ENCODE data around the gene EGLN1. TPM values are rescaled to one million over a fixed set of nuclear protein-coding genes. Genes with fewer than 3 reads are reported as not detected.

Gene EGLN1
- total RNA-seq, 1 donor from 2014 or later, result 26.3 TPM

DNA sequence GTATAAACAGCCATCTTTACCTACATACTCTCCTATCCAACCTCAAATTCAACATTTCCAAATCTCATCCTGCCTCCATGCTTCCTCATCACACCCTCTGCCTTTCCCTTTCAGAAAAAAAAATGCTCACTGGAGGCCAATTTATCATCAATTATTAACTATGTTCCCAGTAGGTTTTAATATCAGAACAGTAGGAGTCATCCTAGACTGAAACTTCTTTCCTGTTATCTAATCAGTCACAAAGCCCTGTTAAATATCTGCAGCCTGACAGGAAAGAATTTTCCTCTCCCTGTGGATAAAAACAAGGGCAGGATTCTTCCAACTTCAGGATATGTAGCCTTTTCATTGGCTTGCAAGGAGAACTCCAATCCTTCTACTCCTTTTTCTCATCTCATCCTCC is 28.4 kb downstream of the EGLN1 start:
- no peaks in the 10 kb centered on the region for H3K36me3 ChIP-seq
- H3K9me3 ChIP-seq, result no peaks in the 10 kb centered on the region
- no peak overlapping the region for H3K27ac ChIP-seq
- H3K27me3 ChIP-seq, result no peaks in the 10 kb centered on the region
- intact Hi-C loops (cut with DNase I), result no loop called here
- DNase-seq (ENCODE audit: extremely low spot score in 2 of 2), result no peak
- H3K4me3 ChIP-seq, result no peak overlapping the region
- no peak for TF ChIP-seq POLR2AphosphoS5 (IDR thresholded peaks at IDR 0.05; ENCODE audit: insufficient read depth in 1 of 2, low read depth in 1 of 2)
- no peak for TF ChIP-seq CTCF (IDR thresholded peaks at IDR 0.05)
- TF ChIP-seq POLR2A (IDR thresholded peaks at IDR 0.05), result no peak
- H3K4me1 ChIP-seq, result peaks cover 58% of the 10 kb centered on the region

GRCh38 chr1:231392389-231393131 is 29.5 kb downstream of the EGLN1 start:
- Histone ChIP-seq H3K9me3 (no peaks in the 10 kb centered on the region), H3K4me1 (peaks cover 61% of the 10 kb centered on the region), H3K4me3 (no peak overlapping the region), H3K27me3 (no peaks in the 10 kb centered on the region), H3K27ac (no peak overlapping the region), H3K36me3 (no peaks in the 10 kb centered on the region)
- intact Hi-C loops (cut with DNase I), result no loop called here
- TF ChIP-seq POLR2AphosphoS5 (IDR thresholded peaks at IDR 0.05; ENCODE audit: insufficient read depth in 1 of 2, low read depth in 1 of 2) (no peak), CTCF (IDR thresholded peaks at IDR 0.05) (no peak), POLR2A (IDR thresholded peaks at IDR 0.05) (no peak)
- no peak for DNase-seq (ENCODE audit: extremely low spot score in 2 of 2)

- Histone ChIP-seq H3K27ac (no peak overlapping the region), H3K27me3 (no peaks in the 10 kb centered on the region), H3K36me3 (no peaks in the 10 kb centered on the region), H3K4me1 (peaks cover 48% of the 10 kb centered on the region), H3K4me3 (no peak overlapping the region), H3K9me3 (no peaks in the 10 kb centered on the region)
- intact Hi-C loops (cut with DNase I), result no loop called here
- TF ChIP-seq POLR2A (IDR thresholded peaks at IDR 0.05) (no peak), CTCF (IDR thresholded peaks at IDR 0.05) (no peak), POLR2AphosphoS5 (IDR thresholded peaks at IDR 0.05; ENCODE audit: insufficient read depth in 1 of 2, low read depth in 1 of 2) (no peak)
- no peak for DNase-seq (ENCODE audit: extremely low spot score in 2 of 2)
Observed at GRCh38 chr1:231390071-231390470, 32.0 kb downstream of the EGLN1 start.

GRCh38 chr1:231387770-231388669 is 34.1 kb downstream of the EGLN1 start:
- no peaks in the 10 kb centered on the region for H3K36me3 ChIP-seq
- no peak overlapping the region for H3K27ac ChIP-seq
- intact Hi-C loops (cut with DNase I), result no loop called here
- peaks cover 62% of the 10 kb centered on the region for H3K4me1 ChIP-seq
- no peak overlapping the region for H3K4me3 ChIP-seq
- TF ChIP-seq CTCF (IDR thresholded peaks at IDR 0.05) (no peak), POLR2AphosphoS5 (IDR thresholded peaks at IDR 0.05; ENCODE audit: insufficient read depth in 1 of 2, low read depth in 1 of 2) (no peak), POLR2A (IDR thresholded peaks at IDR 0.05) (no peak)
- DNase-seq (ENCODE audit: extremely low spot score in 2 of 2), result no peak
- no peaks in the 10 kb centered on the region for H3K27me3 ChIP-seq
- no peaks in the 10 kb centered on the region for H3K9me3 ChIP-seq
